T1000 (cell line): ENCODE data around the gene S100PBP.
"Not testable (repeated sequence)": the region's sequence is repeated elsewhere in the genome, so short reads cannot be mapped to it uniquely, and the experiment has no call there.

ENCODE experiments used
- DNase-seq: peaks from one replicate; lab custom pipeline; 2025; ENCODE audit warnings: mixed read lengths; lab: John Stamatoyannopoulos, UW

Gene S100PBP

GRCh38 chr1:32900956-32901822, 83.7 kb downstream of the S100PBP start, which contains the start of gene TMEM54:
Gene TMEM54, minus strand, starts transcription at chr1:32901389. Its CDS starts 151 bp downstream, at chr1:32901238.
- no peak for DNase-seq

- no peak for DNase-seq
These were observed 84.5 kb downstream of the S100PBP start for GRCh38 chr1:32901823-32902534.

GRCh38 chr1:32902535-32902920, 85.1 kb downstream of the S100PBP start:
- no peak for DNase-seq

- no peak for DNase-seq
These were observed 86.7 kb downstream of the S100PBP start for GRCh38 chr1:32903991-32904785.

- DNase-seq: no peak
These were observed 87.3 kb downstream of the S100PBP start for GRCh38 chr1:32904797-32905196.

GRCh38 chr1:32905588-32905987, 88.1 kb downstream of the S100PBP start:
- DNase-seq: not testable (repeated sequence)

GRCh38 chr1:32906654-32907053, 89.2 kb downstream of the S100PBP start:
- DNase-seq: no peak

GRCh38 chr1:32907435-32907834, 90.0 kb downstream of the S100PBP start:
- DNase-seq: no peak
